PC-9 (cell line): ENCODE measurements around the gene TMEM255A.

Experiments
- CTCF ChIP-seq: fragments of 200-600 bp; sonication (generic); conservative IDR thresholded peaks from 2 replicates; pipeline ENCODE4 v1.6.1; 2017; ENCODE audit warnings: mixed run types, antibody characterized with exemption, mild to moderate bottlenecking, moderate library complexity
- EZH2 ChIP-seq: fragments of 200-600 bp; sonication (generic); IDR thresholded peaks from 2 replicates; pipeline ENCODE4 v1.8.0; 2017; ENCODE audit warnings: antibody characterized with exemption, low read depth

GRCh38 chrX:120270567-120270966 lies 40.7 kb downstream of the TMEM255A start:
- TF ChIP-seq CTCF (no peak), EZH2 (no peak)
